Measurements from ENCODE around the gene CYP27A1. TPM values are rescaled to one million over a fixed set of nuclear protein-coding genes. Genes with fewer than 3 reads are reported as not detected.

Gene CYP27A1
- total RNA-seq, 1 experiment from 2014 or later: 0.94 TPM

DNA sequence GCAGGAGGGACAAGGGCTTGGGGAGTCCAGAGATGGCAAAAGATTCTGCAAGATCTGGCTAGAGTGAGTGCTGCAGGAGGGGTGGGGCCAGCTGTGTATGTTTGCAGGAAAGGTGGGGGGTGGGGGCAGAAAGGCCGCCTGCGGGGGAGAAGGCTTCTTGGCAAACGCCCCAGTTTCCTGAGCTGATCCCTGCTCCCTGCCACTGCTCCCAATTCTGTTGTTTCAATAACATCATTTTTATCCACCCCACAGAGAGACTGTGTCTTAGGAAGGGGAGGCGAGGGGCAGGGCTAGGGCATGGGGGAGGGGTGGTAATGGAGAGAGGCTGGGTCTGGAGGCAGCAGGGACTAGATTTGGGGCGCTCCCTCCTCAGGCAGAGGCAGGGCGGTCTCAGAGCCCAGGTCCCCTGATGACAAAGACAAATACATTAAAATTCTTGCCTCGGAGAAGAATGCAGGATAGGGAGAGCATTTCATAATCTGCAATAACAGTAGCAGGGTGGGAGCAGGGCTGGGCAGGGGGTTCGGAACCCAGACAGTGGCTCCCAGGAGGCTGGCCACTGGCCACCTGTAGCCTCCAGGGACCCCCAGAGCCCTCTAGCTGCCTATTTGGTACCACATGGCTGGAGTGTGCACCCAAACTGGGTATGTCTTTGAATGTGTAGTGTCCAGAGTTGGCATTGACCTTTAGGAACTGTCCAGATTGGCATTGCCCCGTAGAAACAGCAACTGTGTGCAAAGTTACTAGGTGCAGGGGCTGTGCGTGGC is 75.6 kb downstream of the CYP27A1 start:
- Histone ChIP-seq H3K4me1 (replicated peaks; ENCODE audit: insufficient read depth) (peaks cover 34% of the 10 kb centered on the region), H3K9me3 (ENCODE audit: insufficient read depth, low read depth) (no peaks in the 10 kb centered on the region), H3K4me3 (no peak overlapping the region), H3K9me2 (ENCODE audit: insufficient read depth) (no peaks in the 10 kb centered on the region), H3F3A (ENCODE audit: insufficient read depth, low read depth) (peaks cover 29% of the 10 kb centered on the region; the same call in 1 of the 2 replicates), H4K20me1 (ENCODE audit: insufficient read depth) (no peaks in the 10 kb centered on the region), H3K27ac (no peak overlapping the region), H2AFZ (no peak overlapping the region), H3K27me3 (ENCODE audit: insufficient read depth, low read depth) (peaks cover 13% of the 10 kb centered on the region; the same call in 1 of the 2 replicates), H3K36me3 (ENCODE audit: low read depth) (no peaks in the 10 kb centered on the region), H3K4me2 (peak overlapping the region; percentile 32; the same call in 1 of the 2 replicates), H3K79me2 (ENCODE audit: low read depth) (0 out of 2 replicates have a peak, but pooled peaks cover 3% of the 10 kb centered on the region)
- ChIA-PET POLR2A (ENCODE audit: unreplicated experiment) (no interaction called here), CTCF (no interaction called here)
- intact Hi-C loops (cut with micrococcal nuclease; ENCODE audit: unreplicated experiment): no loop called here
- no TSS peak for BruUV-seq (replicated peaks)
- TF ChIP-seq EZH2 (IDR thresholded peaks at IDR 0.05; ENCODE audit: low read depth): no peak
- TF ChIP-seq, protein P1, sequence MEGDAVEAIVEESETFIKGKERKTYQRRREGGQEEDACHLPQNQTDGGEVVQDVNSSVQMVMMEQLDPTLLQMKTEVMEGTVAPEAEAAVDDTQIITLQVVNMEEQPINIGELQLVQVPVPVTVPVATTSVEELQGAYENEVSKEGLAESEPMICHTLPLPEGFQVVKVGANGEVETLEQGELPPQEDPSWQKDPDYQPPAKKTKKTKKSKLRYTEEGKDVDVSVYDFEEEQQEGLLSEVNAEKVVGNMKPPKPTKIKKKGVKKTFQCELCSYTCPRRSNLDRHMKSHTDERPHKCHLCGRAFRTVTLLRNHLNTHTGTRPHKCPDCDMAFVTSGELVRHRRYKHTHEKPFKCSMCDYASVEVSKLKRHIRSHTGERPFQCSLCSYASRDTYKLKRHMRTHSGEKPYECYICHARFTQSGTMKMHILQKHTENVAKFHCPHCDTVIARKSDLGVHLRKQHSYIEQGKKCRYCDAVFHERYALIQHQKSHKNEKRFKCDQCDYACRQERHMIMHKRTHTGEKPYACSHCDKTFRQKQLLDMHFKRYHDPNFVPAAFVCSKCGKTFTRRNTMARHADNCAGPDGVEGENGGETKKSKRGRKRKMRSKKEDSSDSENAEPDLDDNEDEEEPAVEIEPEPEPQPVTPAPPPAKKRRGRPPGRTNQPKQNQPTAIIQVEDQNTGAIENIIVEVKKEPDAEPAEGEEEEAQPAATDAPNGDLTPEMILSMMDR (conservative IDR thresholded peaks at IDR 0.05): no peak
- no peak for DNase-seq

- ChIA-PET POLR2A (ENCODE audit: unreplicated experiment) (no interaction called here), CTCF (interaction anchor here (0.5 kb wide), 1 partner anchor 12 kb away, joined by 10 read pairs; no protein-coding TSS in a partner anchor)
- H3K36me3 ChIP-seq (ENCODE audit: low read depth): no peaks in the 10 kb centered on the region
- peaks cover 13% of the 10 kb centered on the region; the same call in 1 of the 2 replicates for H3K27me3 ChIP-seq (ENCODE audit: insufficient read depth, low read depth)
- H4K20me1 ChIP-seq (ENCODE audit: insufficient read depth): no peaks in the 10 kb centered on the region
- BruUV-seq (replicated peaks): no TSS peak
- no peaks in the 10 kb centered on the region for H3K9me2 ChIP-seq (ENCODE audit: insufficient read depth)
- no peak for TF ChIP-seq EZH2 (IDR thresholded peaks at IDR 0.05; ENCODE audit: low read depth)
- TF ChIP-seq, protein P1 (conservative IDR thresholded peaks at IDR 0.05): no peak
- H3K4me1 ChIP-seq (replicated peaks; ENCODE audit: insufficient read depth): peaks cover 29% of the 10 kb centered on the region
- DNase-seq: no peak
- H3K79me2 ChIP-seq (ENCODE audit: low read depth): 0 out of 2 replicates have a peak, but pooled peaks cover 3% of the 10 kb centered on the region
- H3K27ac ChIP-seq: no peak overlapping the region
- H3K9me3 ChIP-seq (ENCODE audit: insufficient read depth, low read depth): no peaks in the 10 kb centered on the region
- H3K4me3 ChIP-seq: no peak overlapping the region
- H3F3A ChIP-seq (ENCODE audit: insufficient read depth, low read depth): peaks cover 24% of the 10 kb centered on the region; the same call in 1 of the 2 replicates
- H2AFZ ChIP-seq: no peak overlapping the region
- H3K4me2 ChIP-seq: no peak overlapping the region
- intact Hi-C loops (cut with micrococcal nuclease; ENCODE audit: unreplicated experiment): no loop called here
Measured at GRCh38 chr2:218858138-218858445, 76.1 kb downstream of the CYP27A1 start.

DNA sequence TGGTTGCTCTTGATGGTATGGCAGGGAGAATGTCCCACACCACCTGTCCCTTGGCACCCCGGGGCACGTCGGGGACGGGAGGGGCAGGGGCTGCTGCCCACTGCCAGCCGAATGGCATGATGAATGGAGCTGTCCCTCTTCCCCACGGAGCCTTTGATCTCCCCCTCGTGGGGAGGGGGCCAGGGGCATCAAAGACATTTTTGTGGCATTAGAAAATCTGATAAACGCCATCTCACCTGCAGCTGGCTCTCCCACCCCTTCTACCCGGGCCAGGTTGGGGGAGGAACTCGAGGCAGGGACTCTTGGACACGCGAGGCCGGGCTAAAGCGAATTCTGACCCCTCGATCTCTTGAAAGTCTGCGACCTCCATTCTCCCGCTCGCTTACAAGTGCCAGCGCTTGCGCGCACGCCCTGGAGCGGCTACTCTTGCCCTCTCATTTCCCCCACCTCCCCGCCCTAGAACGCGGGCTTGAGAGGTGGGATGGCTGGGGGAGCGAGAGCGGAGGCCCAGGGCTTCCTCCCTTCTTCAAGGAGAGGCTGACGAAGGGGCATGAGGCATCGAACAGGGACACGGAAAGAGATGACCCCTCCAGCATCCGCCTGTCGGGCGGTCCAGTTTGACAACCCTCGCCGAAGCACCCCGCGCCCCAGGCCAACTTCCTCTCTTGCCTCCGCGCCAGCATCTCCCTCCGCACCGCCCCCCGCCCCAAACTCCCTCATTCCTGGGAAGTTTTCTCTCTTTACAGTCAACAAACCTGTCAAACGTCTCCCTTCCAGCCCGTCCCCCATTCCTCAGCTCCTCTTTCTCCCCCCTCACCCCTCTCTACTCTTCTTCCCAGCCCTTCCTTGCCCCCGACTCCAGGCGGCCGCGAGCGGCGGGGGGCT is 77.0 kb downstream of the CYP27A1 start:
- H3K36me3 ChIP-seq (ENCODE audit: low read depth): no peaks in the 10 kb centered on the region
- no TSS peak for BruUV-seq (replicated peaks)
- H2AFZ ChIP-seq: no peak overlapping the region
- no peaks in the 10 kb centered on the region for H3K9me2 ChIP-seq (ENCODE audit: insufficient read depth)
- H3K27me3 ChIP-seq (ENCODE audit: insufficient read depth, low read depth): peaks cover 13% of the 10 kb centered on the region; the same call in 1 of the 2 replicates
- H3F3A ChIP-seq (ENCODE audit: insufficient read depth, low read depth): peaks cover 16% of the 10 kb centered on the region; the same call in 1 of the 2 replicates
- TF ChIP-seq, protein P1 (conservative IDR thresholded peaks at IDR 0.05): no peak
- no peak overlapping the region for H3K27ac ChIP-seq
- H4K20me1 ChIP-seq (ENCODE audit: insufficient read depth): no peaks in the 10 kb centered on the region
- peak overlapping the region; percentile 72 for H3K4me2 ChIP-seq
- no peak for DNase-seq
- intact Hi-C loops (cut with micrococcal nuclease; ENCODE audit: unreplicated experiment): no loop called here
- POLR2A ChIA-PET (ENCODE audit: unreplicated experiment): interaction anchor here (0.5 kb wide), 1 partner anchor 738 kb away, joined by 3 read pairs; no protein-coding TSS in a partner anchor
- CTCF ChIA-PET: interaction anchor here (0.5 kb wide), 1 partner anchor 11 kb away, joined by 10 read pairs; no protein-coding TSS in a partner anchor
- 0 out of 2 replicates have a peak, but pooled peaks cover 3% of the 10 kb centered on the region for H3K79me2 ChIP-seq (ENCODE audit: low read depth)
- H3K4me3 ChIP-seq: peak overlapping the region; percentile 52; the same call in 1 of the 2 replicates
- H3K4me1 ChIP-seq (replicated peaks; ENCODE audit: insufficient read depth): peaks cover 20% of the 10 kb centered on the region
- no peaks in the 10 kb centered on the region for H3K9me3 ChIP-seq (ENCODE audit: insufficient read depth, low read depth)

Measured in PC-9 (cell line).